HG03280 (cell line): ENCODE measurements around the gene CLEC14A.

Source experiments
- ATAC-seq: cut with Tn5 transposase; IDR thresholded peaks from one replicate; pipeline ENCODE4 v1.9.1; 2021; ENCODE audit warnings: mild to moderate bottlenecking, moderate library complexity; ENCODE audit not compliant: unreplicated experiment

Gene CLEC14A

GRCh38 chr14:38248321-38249028, 7.4 kb downstream of the CLEC14A start:
- no peak for ATAC-seq

GRCh38 chr14:38243696-38244240, 12.1 kb downstream of the CLEC14A start:
- no peak for ATAC-seq

- no peak for ATAC-seq
Observed at GRCh38 chr14:38238878-38239277, 17.0 kb downstream of the CLEC14A start.

- no peak for ATAC-seq
Observed at GRCh38 chr14:38238332-38238731, 17.6 kb downstream of the CLEC14A start.

GRCh38 chr14:38233218-38233617, 22.7 kb downstream of the CLEC14A start:
- ATAC-seq: no peak

GRCh38 chr14:38226366-38226765, 29.5 kb downstream of the CLEC14A start:
- ATAC-seq: no peak

- ATAC-seq: no peak
Observed at GRCh38 chr14:38225946-38226345, 29.9 kb downstream of the CLEC14A start.

GRCh38 chr14:38224338-38224737, 31.6 kb downstream of the CLEC14A start:
- ATAC-seq: no peak

GRCh38 chr14:38221077-38221476, 34.8 kb downstream of the CLEC14A start:
- ATAC-seq: no peak

- ATAC-seq: no peak
Observed at GRCh38 chr14:38217553-38217952, 38.3 kb downstream of the CLEC14A start.

- ATAC-seq: no peak
Observed at GRCh38 chr14:38213001-38213400, 42.9 kb downstream of the CLEC14A start.

GRCh38 chr14:38212111-38212510, 43.8 kb downstream of the CLEC14A start:
- no peak for ATAC-seq

GRCh38 chr14:38211255-38211735, 44.6 kb downstream of the CLEC14A start:
- ATAC-seq: no peak

- ATAC-seq: no peak
Observed at GRCh38 chr14:38210587-38211216, 45.2 kb downstream of the CLEC14A start.

GRCh38 chr14:38209572-38210557, 46.0 kb downstream of the CLEC14A start:
- ATAC-seq: no peak

GRCh38 chr14:38208618-38209562, 47.0 kb downstream of the CLEC14A start:
- ATAC-seq: no peak

- no peak for ATAC-seq
Observed at GRCh38 chr14:38207736-38208617, 47.9 kb downstream of the CLEC14A start, which contains the start of gene SSTR1. TSS of gene SSTR1 (plus strand) at chr14:38207904. CDS start at chr14:38209390, 1,486 bp downstream.

GRCh38 chr14:38207377-38207735, 48.5 kb downstream of the CLEC14A start:
- ATAC-seq: no peak
